Endothelial cell of umbilical vein (primary cell): ENCODE results near the gene MINDY4. TPM values are rescaled to one million over a fixed set of nuclear protein-coding genes. Genes with fewer than 3 reads are reported as not detected.

ENCODE experiments used
- BruUV-seq: library from RNA; stranded (reverse); fragments of 400-500 nt; replicated peaks from 2 replicates; lab custom pipeline; 2021; lab: Mats Ljungman, UMichigan
- CTCF ChIA-PET: fragments of 300-600, 350-600 bp; sonication (Branson Sonifier 250); formaldehyde crosslinking; loops from one replicate; lab custom pipeline; 2021; ENCODE audit warnings: antibody characterized with exemption, inconsistent platforms; lab: Charles Lee
- POLR2A ChIA-PET: fragments of 300-600, 350-600 bp; sonication (Branson Sonifier 250); formaldehyde crosslinking; loops from one replicate; lab custom pipeline; 2021; ENCODE audit warnings: antibody characterized with exemption, inconsistent platforms; lab: Charles Lee
- DNase-seq: peaks from one replicate; pipeline ENCODE4 v3.0.0-alpha.2; 2011; ENCODE audit warnings: low read depth, low spot score
- FAIRE-seq: peaks from 2 replicates; lab custom pipeline; 2011; peaks lifted over from hg19 to GRCh38; lab: Jason Lieb, UNC
- H2AFZ ChIP-seq: 2 replicates; pipeline ENCODE4 v1.6.0; 2012; ENCODE audit warnings: low read depth, low read length, control low read depth, inconsistent platforms
- H3K27ac ChIP-seq: 2 replicates; pipeline ENCODE4 v1.5.1; 2011; ENCODE audit warnings: low read depth, mild to moderate bottlenecking, control low read depth, low read length, moderate library complexity; ENCODE audit not compliant: insufficient read depth
- H3K27me3 ChIP-seq, 2 experiments: 2 replicates each; pipeline versions ENCODE4 v1.6.0 to v1.6.1; 2011; ENCODE audit warnings: low read length in 2 of 2, mixed read lengths in 1 of 2; ENCODE audit not compliant: control insufficient read depth in 2 of 2, insufficient read depth in 2 of 2
- H3K36me3 ChIP-seq, 2 experiments: 2 replicates in 1 of 2; 3 replicates in 1 of 2; pipeline ENCODE4 v1.5.1; 2011; ENCODE audit warnings: low read length in 2 of 2, mild to moderate bottlenecking in 1 of 2, moderate library complexity in 1 of 2; ENCODE audit not compliant: control insufficient read depth in 2 of 2, insufficient read depth in 2 of 2; ENCODE audit errors: extremely low read depth in 1 of 2
- H3K4me1 ChIP-seq: 3 replicates; pipeline ENCODE4 v1.5.1; 2011; ENCODE audit warnings: mild to moderate bottlenecking, low read length; ENCODE audit not compliant: control insufficient read depth, insufficient read depth; ENCODE audit errors: extremely low read depth
- H3K4me2 ChIP-seq: 2 replicates; pipeline ENCODE4 v1.6.1; 2011; ENCODE audit warnings: low read length, control low read depth, mixed read lengths; ENCODE audit not compliant: insufficient read depth
- H3K4me3 ChIP-seq, 3 experiments: fragments of 200-600 bp in 1 of 3; sonication (generic), shearing (Covaris generic) in 1 of 3; replicated peaks in 1 of 3; 2 replicates each; pipeline ENCODE4 v1.5.1; 2011 to 2016; ENCODE audit warnings: control low read depth in 3 of 3, low read length in 3 of 3, mild to moderate bottlenecking in 2 of 3, inconsistent platforms in 1 of 3, low read depth in 1 of 3, moderate library complexity in 1 of 3; ENCODE audit not compliant: insufficient read depth in 1 of 3
- H3K79me2 ChIP-seq: 2 replicates; pipeline ENCODE4 v1.6.0; 2012; ENCODE audit warnings: low read length, inconsistent platforms; ENCODE audit not compliant: control insufficient read depth, insufficient read depth
- H3K9ac ChIP-seq: replicated peaks from 2 replicates; pipeline ENCODE3; 2011; ENCODE audit warnings: low read length, control low read depth; ENCODE audit not compliant: insufficient read depth; ENCODE audit errors: extremely low read depth
- H3K9me1 ChIP-seq: replicated peaks from 3 replicates; pipeline ENCODE4 v1.6.0; 2011; ENCODE audit warnings: mild to moderate bottlenecking, low read length; ENCODE audit not compliant: control insufficient read depth, insufficient read depth; ENCODE audit errors: extremely low read depth
- H3K9me3 ChIP-seq: replicated peaks from 2 replicates; pipeline ENCODE4 v1.5.1; 2012; ENCODE audit warnings: low read length, inconsistent platforms; ENCODE audit not compliant: control insufficient read depth, insufficient read depth
- H4K20me1 ChIP-seq: replicated peaks from 2 replicates; pipeline ENCODE3; 2011; ENCODE audit warnings: mild to moderate bottlenecking, low read length; ENCODE audit not compliant: control insufficient read depth, insufficient read depth; ENCODE audit errors: extremely low read depth
- CTCF ChIP-seq, 2 donors: IDR thresholded peaks; 1 replicate in 1 of 2; 2 replicates in 1 of 2; pipeline ENCODE4 v1.5.1; 2011; ENCODE audit warnings: low read length in 2 of 2, mild to moderate bottlenecking in 2 of 2, moderate library complexity in 2 of 2, control low read depth in 1 of 2, inconsistent platforms in 1 of 2, low read depth in 1 of 2; ENCODE audit not compliant: insufficient read depth in 1 of 2; ENCODE audit errors: extremely low read depth in 1 of 2
- EZH2 ChIP-seq: IDR thresholded peaks from 2 replicates; pipeline ENCODE4 v1.6.1; 2012; ENCODE audit warnings: borderline replicate concordance, low read depth, mild to moderate bottlenecking, moderate library complexity, low read length, inconsistent platforms; ENCODE audit not compliant: severe bottlenecking
- FOS ChIP-seq: IDR thresholded peaks from 2 replicates; pipeline ENCODE4 v1.6.1; 2011; ENCODE audit warnings: mild to moderate bottlenecking, low read length, moderate library complexity, borderline replicate concordance; ENCODE audit not compliant: insufficient read depth
- GATA2 ChIP-seq: IDR thresholded peaks from 2 replicates; pipeline ENCODE4 v1.7.0; 2011; ENCODE audit warnings: low read depth, mild to moderate bottlenecking, moderate library complexity, mixed read lengths, low read length; ENCODE audit not compliant: insufficient read length, insufficient read depth
- MAX ChIP-seq: IDR thresholded peaks from 2 replicates; pipeline ENCODE4 v1.6.1; 2011; ENCODE audit not compliant: insufficient read depth, insufficient read length
- MYC ChIP-seq: IDR thresholded peaks from one replicate; pipeline ENCODE4 v1.6.1; 2011; ENCODE audit warnings: mild to moderate bottlenecking, low read depth, low read length
- POLR2A ChIP-seq: IDR thresholded peaks from 2 replicates; pipeline ENCODE4 v1.6.1; 2012; ENCODE audit warnings: low read depth, mild to moderate bottlenecking, control low read depth, low read length
- POLR2AphosphoS5 ChIP-seq: IDR thresholded peaks from 2 replicates; pipeline ENCODE4 v1.6.1; 2012; ENCODE audit warnings: low read depth, mild to moderate bottlenecking, control low read depth, low read length, moderate library complexity; ENCODE audit not compliant: insufficient read depth
- dilution Hi-C: fragments of 300-500 bp; cut with MboI; formaldehyde crosslinking; loops from one replicate; pipeline ENCODE4 v1.15.0; 2019; ENCODE audit warnings: low sequenced_read_pairs; ENCODE audit not compliant: extremely low pct_ligation_motif_present
- intact Hi-C: fragments of 100-400 bp; cut with micrococcal nuclease; formaldehyde crosslinking; loops from one replicate; pipeline ENCODE4 v1.10.0; 2022
- polyA plus RNA-seq, 4 experiments: library from polyadenylated mRNA; depleted of rRNA in 3 of 4; stranded (reverse) in 3 of 4; unstranded in 1 of 4; fragments of >200 nt; gene quantifications; 2 replicates each; pipeline versions ENCODE4 v1.2.1 to v1.2.3, GENCODE V29; 2011 to 2012; ENCODE audit warnings: missing spikeins in 1 of 4
- total RNA-seq: library from RNA; stranded (reverse); gene quantifications from 2 replicates; pipeline ENCODE4 v1.2.3, GENCODE V29; 2021

Gene MINDY4
- total and polyA plus RNA-seq, 2 donors (not counting 3 experiments of a cell fraction or from before 2014, with no cell fraction given): 2.2 to 4.7 TPM

- CTCF ChIA-PET: interaction anchor here (1.2 kb wide), 2 partner anchors 9 to 253 kb away, joined by 3 to 7 read pairs; no protein-coding TSS in a partner anchor
- dilution Hi-C loops: no loop called here
Observed at GRCh38 chr7:30730996-30731395, 40.2 kb upstream of the MINDY4 start.

GRCh38 chr7:30731581-30731980 is 39.6 kb upstream of the MINDY4 start:
- no peak for FAIRE-seq
- Histone ChIP-seq H3K9ac (no peak overlapping the region), H3K4me3 (no peak overlapping the region), H3K9me1 (no peaks in the 10 kb centered on the region), H2AFZ (no peak overlapping the region), H3K36me3 (no peaks in the 10 kb centered on the region), H4K20me1 (no peaks in the 10 kb centered on the region), H3K4me2 (no peak overlapping the region), H3K9me3 (no peaks in the 10 kb centered on the region), H3K4me1 (no peaks in the 10 kb centered on the region), H3K79me2 (no peaks in the 10 kb centered on the region), H3K27me3 (peaks cover 4 to 15% of the 10 kb centered on the region in 2 experiments), H3K27ac (no peak overlapping the region)
- POLR2A ChIA-PET: no interaction called here
- dilution Hi-C loops: no loop called here
- no TSS peak for BruUV-seq
- no peak for DNase-seq
- CTCF ChIA-PET: interaction anchor here (1.2 kb wide), 2 partner anchors 8 to 252 kb away, joined by 3 to 7 read pairs; no protein-coding TSS in a partner anchor
- no peak for TF ChIP-seq POLR2AphosphoS5
- TF ChIP-seq MAX: no peak
- no peak for TF ChIP-seq CTCF (IDR thresholded peaks at IDR 0.05; ENCODE audit: extremely low read depth in 1 of 2, insufficient read depth in 1 of 2, low read depth in 1 of 2, low read length in 2 of 2)
- no peak for TF ChIP-seq MYC
- TF ChIP-seq GATA2: no peak
- TF ChIP-seq POLR2A: no peak
- TF ChIP-seq FOS: no peak
- intact Hi-C loops: no loop called here

More at GRCh38 chr7:30730996-30731395, 40.2 kb upstream of the MINDY4 start:
- Histone ChIP-seq H3K79me2 (no peaks in the 10 kb centered on the region), H3K27ac (no peak overlapping the region), H4K20me1 (no peaks in the 10 kb centered on the region), H3K4me1 (no peaks in the 10 kb centered on the region), H3K9me1 (no peaks in the 10 kb centered on the region), H3K36me3 (no peaks in the 10 kb centered on the region), H2AFZ (no peak overlapping the region), H3K9me3 (no peaks in the 10 kb centered on the region), H3K4me3 (no peak overlapping the region), H3K27me3 (peaks cover 4 to 15% of the 10 kb centered on the region in 2 experiments), H3K4me2 (no peak overlapping the region), H3K9ac (no peak overlapping the region)
- no TSS peak for BruUV-seq
- DNase-seq: no peak
- intact Hi-C loops: no loop called here
- FAIRE-seq: no peak
- POLR2A ChIA-PET: no interaction called here
- TF ChIP-seq MYC: no peak
- no peak for TF ChIP-seq EZH2
- no peak for TF ChIP-seq POLR2AphosphoS5
- TF ChIP-seq FOS: no peak
- no peak for TF ChIP-seq POLR2A
